HG02970 (cell line): ENCODE measurements around the gene PHYHIPL.
"Not testable (repeated sequence)": the region's sequence is repeated elsewhere in the genome, so short reads cannot be mapped to it uniquely, and the experiment has no call there.

ENCODE experiments used
- ATAC-seq: cut with Tn5 transposase; IDR thresholded peaks from one replicate; pipeline ENCODE4 v1.9.1; 2021; ENCODE audit warnings: mild to moderate bottlenecking, moderate library complexity, moderate number of reproducible peaks; ENCODE audit not compliant: unreplicated experiment, low FRiP score

PHYHIPL gene

GRCh38 chr10:59181668-59182067 is 5.2 kb downstream of the PHYHIPL start:
- ATAC-seq: no peak

DNA sequence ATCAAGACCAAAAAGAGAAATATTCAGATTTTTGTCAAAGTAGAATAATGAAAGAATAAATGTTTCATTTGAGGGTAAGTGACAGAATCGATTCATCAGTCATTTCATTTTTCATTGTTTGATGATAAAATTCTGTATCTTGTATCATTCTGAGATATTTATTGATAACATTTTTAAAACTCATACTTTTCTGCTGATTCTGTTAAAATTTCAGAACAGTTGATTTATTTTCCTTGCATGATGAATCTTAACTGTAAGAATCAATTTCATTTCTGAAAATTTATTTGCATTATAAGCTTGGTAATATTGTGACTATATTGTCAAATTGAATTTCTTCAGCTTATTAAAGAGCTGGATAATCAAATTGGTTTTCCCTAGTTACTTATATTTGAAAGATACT is 13.9 kb downstream of the PHYHIPL start:
- ATAC-seq: no peak

DNA sequence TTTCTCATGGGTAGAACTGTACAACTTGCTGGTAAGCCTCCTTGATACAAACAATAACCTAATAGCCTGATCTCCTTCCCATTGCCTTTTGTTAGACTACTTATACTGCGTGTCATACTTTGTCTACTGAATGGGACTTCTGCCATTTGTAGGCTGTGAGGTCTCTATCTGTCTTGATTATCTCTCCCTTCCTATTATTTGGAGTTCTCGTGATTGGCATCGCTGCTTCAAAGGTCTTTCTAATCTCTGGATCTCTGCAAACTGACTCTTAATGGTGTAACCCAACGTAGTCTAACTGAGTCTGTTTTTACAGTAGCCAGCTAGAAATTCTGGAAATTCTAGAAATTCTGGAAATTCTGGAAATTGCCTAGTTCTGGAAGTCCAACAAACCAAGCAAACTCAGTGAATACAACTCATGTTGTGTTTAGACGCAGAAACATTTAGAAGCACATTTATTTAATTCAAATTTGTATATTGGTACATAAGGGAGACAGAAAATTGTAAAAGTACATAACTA is 29.8 kb downstream of the PHYHIPL start:
- no peak for ATAC-seq

- ATAC-seq: no peak
Observed at GRCh38 chr10:59212301-59212798, 35.9 kb downstream of the PHYHIPL start.

- no peak for ATAC-seq
Observed at GRCh38 chr10:59214160-59214559, 37.7 kb downstream of the PHYHIPL start.

GRCh38 chr10:59216178-59216869 is 39.9 kb downstream of the PHYHIPL start:
- ATAC-seq: no peak

DNA sequence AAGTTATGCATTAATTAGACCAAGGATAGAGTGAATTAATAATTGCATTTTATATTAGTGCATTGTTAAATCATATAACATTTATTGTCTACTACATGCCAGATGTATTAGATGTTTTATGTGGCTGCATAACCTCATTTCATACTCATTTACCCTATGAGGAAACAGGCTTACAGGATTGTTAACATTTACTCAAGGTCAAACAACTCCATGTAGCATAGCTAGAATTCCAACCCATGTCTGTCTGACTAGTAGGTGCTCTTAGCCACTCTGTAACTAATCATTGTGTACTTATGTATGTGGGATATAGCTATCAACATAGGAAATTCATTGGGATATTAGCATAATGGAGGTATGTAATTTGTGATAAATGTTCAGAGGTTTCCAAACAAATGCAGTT is 46.3 kb downstream of the PHYHIPL start:
- ATAC-seq: no peak

- ATAC-seq: not testable (repeated sequence)
Observed at GRCh38 chr10:59223597-59223996, 47.2 kb downstream of the PHYHIPL start.

DNA sequence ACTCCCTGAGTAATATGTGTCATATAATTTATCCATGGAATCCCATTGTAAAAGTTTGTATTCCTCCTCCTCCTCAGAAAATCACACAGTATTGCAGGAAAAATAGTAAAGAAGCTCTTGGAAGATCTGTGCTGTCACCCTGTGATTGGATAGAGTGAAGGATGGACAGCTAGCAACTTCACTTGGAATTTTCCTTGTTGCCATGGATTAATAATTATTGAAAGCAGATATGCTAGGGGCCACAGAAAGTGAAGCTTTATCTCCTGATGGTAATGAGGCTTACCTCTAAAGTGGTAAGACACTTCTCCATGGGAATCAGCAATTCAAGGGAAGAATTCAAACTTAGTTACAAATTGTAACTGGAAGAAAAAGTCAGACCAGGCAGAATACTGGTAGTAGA is 48.8 kb downstream of the PHYHIPL start:
- ATAC-seq: no peak

DNA sequence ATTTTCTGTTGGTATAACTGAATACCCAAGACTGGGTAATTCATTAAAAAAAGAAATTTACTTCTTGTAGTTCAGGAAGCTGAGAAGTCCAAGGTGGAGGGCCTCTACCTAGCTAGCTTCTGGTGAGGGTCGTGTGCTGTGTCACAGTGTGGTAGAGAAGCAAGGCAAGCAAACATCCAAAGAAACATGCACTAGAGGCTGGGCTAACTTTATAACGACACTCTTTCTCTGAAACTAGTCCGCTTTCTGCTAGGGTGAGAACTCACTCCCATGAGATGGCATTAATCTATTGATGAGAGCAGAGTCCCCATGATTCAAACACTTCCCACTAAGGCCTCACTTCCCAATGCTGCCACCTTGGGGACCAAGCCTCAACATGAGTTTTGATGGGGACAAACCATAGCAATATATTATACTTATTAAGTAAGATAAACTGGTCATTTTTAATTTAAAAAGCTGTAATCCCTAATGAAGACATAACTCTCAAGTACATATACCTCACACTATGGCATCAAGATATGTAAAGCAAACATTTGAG is 50.8 kb downstream of the PHYHIPL start:
- no peak for ATAC-seq

- ATAC-seq: no peak
Observed at GRCh38 chr10:59229441-59229840, 53.0 kb downstream of the PHYHIPL start.

DNA sequence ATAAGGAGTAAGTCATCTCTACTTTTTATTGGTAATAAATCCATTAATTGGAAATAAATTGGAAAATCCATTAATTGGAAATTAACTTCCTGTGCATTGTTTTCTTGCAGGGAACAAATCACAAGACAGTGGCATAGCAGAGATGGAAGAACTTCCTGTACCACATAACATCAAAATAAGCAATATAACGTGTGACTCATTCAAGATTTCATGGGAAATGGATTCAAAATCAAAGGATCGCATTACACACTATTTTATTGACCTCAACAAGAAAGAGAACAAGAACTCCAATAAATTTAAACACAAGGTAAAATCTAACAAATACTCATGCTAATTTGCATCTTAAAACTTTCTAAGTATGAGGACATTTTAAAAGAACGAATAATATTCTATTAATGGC is 57.8 kb downstream of the PHYHIPL start:
- no peak for ATAC-seq

GRCh38 chr10:59234816-59235429 is 58.5 kb downstream of the PHYHIPL start:
- no peak for ATAC-seq

DNA sequence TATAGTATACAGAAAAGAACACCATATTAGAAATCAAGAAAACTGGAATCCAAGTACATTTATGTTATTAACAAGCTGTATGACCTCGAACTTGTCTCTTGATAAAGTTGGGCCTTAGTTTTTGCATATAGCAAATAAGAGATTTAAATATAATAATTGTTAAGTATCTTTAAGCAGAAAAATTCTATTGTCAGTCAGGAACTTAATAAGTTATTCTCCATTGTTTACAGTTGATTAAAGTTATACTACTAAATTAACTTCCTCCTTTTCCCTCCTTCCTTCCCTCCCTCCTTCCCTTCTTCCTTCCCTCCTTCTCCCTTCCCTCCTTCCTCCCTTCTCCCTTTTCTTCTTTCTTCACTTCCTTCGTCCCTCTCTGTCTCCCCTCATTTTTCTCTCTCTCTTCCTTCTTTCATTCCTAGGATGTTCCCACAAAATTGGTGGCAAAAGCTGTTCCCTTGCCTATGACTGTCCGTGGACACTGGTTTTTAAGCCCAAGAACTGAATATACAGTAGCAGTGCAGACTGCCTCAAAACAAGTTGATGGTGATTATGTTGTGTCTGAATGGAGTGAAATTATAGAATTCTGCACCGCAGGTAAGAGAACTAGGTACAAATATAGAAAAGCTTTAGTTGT is 59.7 kb downstream of the PHYHIPL start:
- no peak for ATAC-seq

DNA sequence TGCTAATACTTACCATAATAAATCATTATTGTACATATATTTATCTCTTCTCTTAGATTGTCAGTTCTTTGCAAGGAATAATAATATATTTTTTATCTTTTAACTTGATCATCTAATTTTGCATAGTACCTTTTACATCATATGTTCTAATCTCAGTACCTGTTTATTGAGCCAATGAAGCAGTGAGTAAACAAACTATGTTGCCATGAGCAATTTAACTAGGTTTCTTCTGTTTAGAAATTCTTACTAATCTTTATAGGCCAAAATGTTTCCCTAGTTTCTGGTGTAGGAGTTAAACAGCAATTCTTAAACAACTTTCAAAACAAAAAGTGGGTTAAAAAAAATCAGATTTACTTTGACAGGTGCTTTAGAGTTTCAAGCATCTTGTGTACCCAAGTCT is 61.3 kb downstream of the PHYHIPL start:
- ATAC-seq: no peak

DNA sequence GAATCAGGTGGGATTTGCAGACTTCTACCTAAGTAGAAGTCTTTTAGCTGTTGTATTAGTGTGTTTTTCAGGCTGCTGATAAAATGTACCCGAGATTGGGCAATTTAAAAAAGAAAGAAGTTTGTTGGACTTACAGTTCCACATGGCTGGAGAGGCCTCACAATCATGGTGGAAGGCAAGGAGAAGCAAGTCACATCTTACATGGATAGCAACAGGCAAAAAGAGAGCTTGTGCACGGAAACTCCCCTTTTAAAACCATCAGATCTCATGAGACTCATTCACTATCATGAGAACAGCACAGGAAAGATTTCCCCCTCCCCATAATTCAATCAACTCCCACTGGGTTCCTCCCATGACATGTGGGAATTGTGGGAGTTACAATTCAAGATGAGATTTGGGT is 62.7 kb downstream of the PHYHIPL start:
- ATAC-seq: not testable (repeated sequence)

DNA sequence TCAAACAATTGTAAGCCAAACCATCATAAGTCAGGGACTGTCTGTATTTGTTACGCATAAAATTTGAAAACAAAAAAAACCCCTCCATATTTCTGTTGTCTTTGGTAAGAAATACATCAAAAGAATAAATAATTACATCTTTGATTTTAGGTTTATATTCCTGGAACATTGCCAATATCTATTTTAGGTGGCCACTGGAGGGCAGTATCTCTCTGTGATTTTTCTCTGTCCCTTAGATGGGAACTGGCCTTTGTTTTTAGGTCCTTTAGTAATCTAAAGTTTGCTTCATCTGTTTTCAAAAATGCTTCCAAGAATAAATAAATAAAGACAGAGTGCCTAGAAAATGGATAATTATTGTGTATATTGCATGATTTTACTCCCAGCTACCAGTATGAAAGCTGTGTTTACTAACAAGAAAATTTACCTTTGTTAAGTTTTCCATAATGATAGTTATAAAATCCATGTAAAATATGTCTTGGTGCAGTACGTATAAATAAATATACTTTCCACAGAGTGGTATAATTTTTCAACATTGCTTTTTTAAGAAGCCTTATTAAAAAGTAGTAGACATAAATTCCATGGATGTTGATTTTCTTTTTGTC is 64.2 kb downstream of the PHYHIPL start:
- ATAC-seq: no peak

- ATAC-seq: no peak
Observed at GRCh38 chr10:59242057-59242456, 65.6 kb downstream of the PHYHIPL start.

DNA sequence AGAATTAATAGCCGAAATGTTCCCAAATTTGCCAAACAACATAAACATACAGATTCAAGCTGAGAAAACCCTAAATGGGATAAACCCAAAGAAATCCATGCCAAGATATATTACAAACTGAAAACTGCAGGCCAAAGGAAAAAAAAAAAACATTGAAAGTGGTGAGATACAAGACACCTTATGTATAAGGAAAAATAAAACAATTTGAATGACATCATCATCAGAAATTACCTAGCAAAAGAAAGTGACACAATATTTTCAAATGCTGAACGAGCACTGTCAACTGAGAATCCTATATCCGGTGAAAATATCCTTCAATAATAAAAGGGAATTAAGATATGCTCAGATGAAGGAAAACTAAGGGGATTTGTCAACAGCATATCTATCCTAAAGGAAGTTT is 66.5 kb downstream of the PHYHIPL start:
- ATAC-seq: no peak

- ATAC-seq: no peak
Observed at GRCh38 chr10:59243611-59244195, 67.3 kb downstream of the PHYHIPL start.
